Chondrocyte (in vitro differentiated cells): ENCODE results near the gene TFDP3. TPM values are rescaled to one million over a fixed set of nuclear protein-coding genes. Genes with fewer than 3 reads are reported as not detected.

Experiments used
- DNase-seq: peaks from one replicate; pipeline ENCODE4 v3.0.0; 2021; ENCODE audit warnings: mixed read lengths, low spot score
- H3K27ac Mint-ChIP-seq: one replicate; pipeline ENCODE4 v1.8.0; 2021; ENCODE audit warnings: mild to moderate bottlenecking, moderate library complexity, mixed read lengths; ENCODE audit not compliant: unreplicated experiment
- H3K27me3 Mint-ChIP-seq: 2 replicates; pipeline ENCODE4 v1.8.0; 2021; ENCODE audit warnings: low read depth, mixed read lengths
- H3K36me3 Mint-ChIP-seq: 2 replicates; pipeline ENCODE4 v1.8.0; 2021; ENCODE audit warnings: low read depth, mixed read lengths
- H3K4me1 Mint-ChIP-seq: 2 replicates; pipeline ENCODE4 v1.8.0; 2021; ENCODE audit warnings: low read depth, mild to moderate bottlenecking, mixed read lengths
- H3K4me3 Mint-ChIP-seq: one replicate; pipeline ENCODE4 v1.8.0; 2021; ENCODE audit warnings: mild to moderate bottlenecking, moderate library complexity, mixed read lengths; ENCODE audit not compliant: unreplicated experiment
- H3K9me3 Mint-ChIP-seq: 2 replicates; pipeline ENCODE4 v1.8.0; 2021; ENCODE audit warnings: low read depth, mixed read lengths
- long read RNA-seq: library from polyadenylated mRNA; stranded (forward); transcript quantifications from one replicate; pipeline ENCODE4 v2.0.0, GENCODE V29; 2021
- total RNA-seq: library from RNA; stranded (reverse); gene quantifications from 3 replicates; pipeline ENCODE4 v1.2.1, GENCODE V29; 2021
- TF ChIP-seq, protein P1 (sequence below): fragments of 200-600 bp; sonication (generic); IDR thresholded peaks from 2 replicates; pipeline ENCODE4 v1.5.0; 2021; ENCODE audit warnings: antibody characterized with exemption, mild to moderate bottlenecking, moderate library complexity

The TFDP3 gene, protein sequence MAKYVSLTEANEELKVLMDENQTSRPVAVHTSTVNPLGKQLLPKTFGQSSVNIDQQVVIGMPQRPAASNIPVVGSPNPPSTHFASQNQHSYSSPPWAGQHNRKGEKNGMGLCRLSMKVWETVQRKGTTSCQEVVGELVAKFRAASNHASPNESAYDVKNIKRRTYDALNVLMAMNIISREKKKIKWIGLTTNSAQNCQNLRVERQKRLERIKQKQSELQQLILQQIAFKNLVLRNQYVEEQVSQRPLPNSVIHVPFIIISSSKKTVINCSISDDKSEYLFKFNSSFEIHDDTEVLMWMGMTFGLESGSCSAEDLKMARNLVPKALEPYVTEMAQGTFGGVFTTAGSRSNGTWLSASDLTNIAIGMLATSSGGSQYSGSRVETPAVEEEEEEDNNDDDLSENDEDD
- not detected in 3 replicates for total RNA-seq
- long read RNA-seq, result 0 reads

DNA sequence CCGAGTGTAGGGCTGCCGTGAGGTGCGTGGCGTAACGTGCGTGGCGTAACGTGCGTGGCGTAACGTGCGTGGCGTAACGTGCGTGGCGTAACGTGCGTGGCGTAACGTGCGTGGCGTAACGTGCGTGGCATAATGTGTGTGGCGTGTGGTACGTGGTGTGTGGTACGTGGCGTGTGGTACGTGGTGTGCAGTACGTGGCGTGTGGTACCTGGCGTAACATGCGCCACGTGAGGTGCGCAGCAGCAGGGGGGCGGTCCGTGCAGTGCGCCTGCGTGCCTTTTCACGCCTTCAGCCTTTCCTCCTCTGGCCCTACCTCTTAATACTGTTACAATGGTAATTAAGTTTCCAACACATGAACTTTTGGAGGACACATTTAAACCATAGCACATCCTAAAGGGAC lies at the start of gene TFDP3:
TFDP3 (minus strand) TSS at position 26 of the 400 bp plus-strand sequence. CDS start 95 bp downstream, outside the sequence.
- no peak for DNase-seq
- Mint-ChIP-seq H3K4me1 (no peaks in the 10 kb centered on the region), H3K27me3 (no peaks in the 10 kb centered on the region), H3K36me3 (no peaks in the 10 kb centered on the region), H3K4me3 (no peak within 1 kb of the TSS), H3K9me3 (no peaks in the 10 kb centered on the region), H3K27ac (no peak within 1 kb of the TSS)
- TF ChIP-seq, protein P1, sequence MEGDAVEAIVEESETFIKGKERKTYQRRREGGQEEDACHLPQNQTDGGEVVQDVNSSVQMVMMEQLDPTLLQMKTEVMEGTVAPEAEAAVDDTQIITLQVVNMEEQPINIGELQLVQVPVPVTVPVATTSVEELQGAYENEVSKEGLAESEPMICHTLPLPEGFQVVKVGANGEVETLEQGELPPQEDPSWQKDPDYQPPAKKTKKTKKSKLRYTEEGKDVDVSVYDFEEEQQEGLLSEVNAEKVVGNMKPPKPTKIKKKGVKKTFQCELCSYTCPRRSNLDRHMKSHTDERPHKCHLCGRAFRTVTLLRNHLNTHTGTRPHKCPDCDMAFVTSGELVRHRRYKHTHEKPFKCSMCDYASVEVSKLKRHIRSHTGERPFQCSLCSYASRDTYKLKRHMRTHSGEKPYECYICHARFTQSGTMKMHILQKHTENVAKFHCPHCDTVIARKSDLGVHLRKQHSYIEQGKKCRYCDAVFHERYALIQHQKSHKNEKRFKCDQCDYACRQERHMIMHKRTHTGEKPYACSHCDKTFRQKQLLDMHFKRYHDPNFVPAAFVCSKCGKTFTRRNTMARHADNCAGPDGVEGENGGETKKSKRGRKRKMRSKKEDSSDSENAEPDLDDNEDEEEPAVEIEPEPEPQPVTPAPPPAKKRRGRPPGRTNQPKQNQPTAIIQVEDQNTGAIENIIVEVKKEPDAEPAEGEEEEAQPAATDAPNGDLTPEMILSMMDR, result no peak

DNA sequence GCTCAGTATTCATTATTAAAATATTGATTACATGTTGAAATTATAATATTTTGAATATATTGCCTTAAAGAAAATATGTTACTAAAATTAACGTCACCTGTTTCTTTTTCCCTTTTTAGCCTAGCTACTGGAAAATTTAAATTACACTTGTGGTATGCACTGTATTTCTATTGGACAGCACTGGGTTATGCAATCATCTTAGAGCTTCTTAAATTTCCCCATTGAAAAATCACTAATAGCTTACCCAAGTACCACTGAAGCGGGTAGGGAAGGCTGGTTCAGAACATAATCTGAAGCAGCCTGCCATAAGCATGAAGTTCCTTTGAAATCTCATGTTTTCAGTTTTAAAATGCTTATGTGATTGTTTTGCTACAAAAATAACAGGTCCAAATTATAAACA lies 49.5 kb upstream of the TFDP3 start:
- TF ChIP-seq, protein P1, result no peak
- no peak for DNase-seq
- H3K36me3 Mint-ChIP-seq, result no peaks in the 10 kb centered on the region
- H3K9me3 Mint-ChIP-seq, result no peaks in the 10 kb centered on the region
- H3K27ac Mint-ChIP-seq, result no peak overlapping the region
- H3K27me3 Mint-ChIP-seq, result no peaks in the 10 kb centered on the region
- H3K4me1 Mint-ChIP-seq, result peaks cover 14% of the 10 kb centered on the region
- H3K4me3 Mint-ChIP-seq, result no peak overlapping the region

DNA sequence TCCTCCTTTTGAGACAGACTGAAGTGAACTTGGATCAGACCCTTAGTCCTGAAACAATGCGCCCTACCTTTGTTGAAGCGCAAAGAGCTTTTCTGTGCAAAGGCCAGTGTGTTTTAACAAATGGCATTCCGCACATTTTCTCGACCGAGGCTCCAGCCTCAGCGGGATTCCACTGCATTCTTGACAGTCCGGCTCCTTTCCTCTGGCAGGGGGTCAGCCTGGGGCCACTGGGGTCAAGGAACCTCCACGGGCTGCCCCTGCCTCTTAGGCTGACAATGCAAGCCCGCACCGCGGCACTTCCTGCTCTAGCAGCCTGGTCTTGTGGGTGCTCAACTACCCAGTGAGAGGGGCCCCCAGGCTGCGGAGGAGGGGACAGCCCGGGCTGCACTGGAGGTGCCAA lies 47.2 kb upstream of the TFDP3 start:
- Mint-ChIP-seq H3K27me3 (no peaks in the 10 kb centered on the region), H3K27ac (peak overlapping the region; percentile 38), H3K36me3 (no peaks in the 10 kb centered on the region), H3K4me3 (peak overlapping the region; percentile 47), H3K9me3 (no peaks in the 10 kb centered on the region), H3K4me1 (peaks cover 14% of the 10 kb centered on the region)
- TF ChIP-seq, protein P1, result no peak
- no peak for DNase-seq

DNA sequence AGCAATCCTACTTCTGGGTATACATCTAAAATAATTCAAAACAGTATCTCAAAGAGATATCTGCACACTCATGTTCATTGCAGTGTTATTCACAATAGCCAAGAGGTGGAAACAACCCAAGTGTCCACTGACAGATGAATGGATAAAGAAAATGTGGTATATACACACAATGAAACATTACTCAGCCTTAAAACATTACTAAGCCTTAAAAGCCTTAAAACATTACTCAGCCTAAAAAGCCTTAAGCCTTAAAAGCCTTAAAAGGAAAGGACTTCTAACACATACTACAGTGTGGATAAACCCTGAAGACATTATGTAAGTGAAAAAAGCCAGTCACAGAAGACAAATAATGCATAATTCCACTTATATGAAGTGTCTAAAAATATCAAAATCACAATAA lies 40.3 kb upstream of the TFDP3 start:
- Mint-ChIP-seq H3K36me3 (no peaks in the 10 kb centered on the region), H3K27ac (no peak overlapping the region), H3K9me3 (no peaks in the 10 kb centered on the region), H3K27me3 (no peaks in the 10 kb centered on the region), H3K4me3 (no peak overlapping the region), H3K4me1 (peaks cover 27% of the 10 kb centered on the region)
- no peak for DNase-seq
- TF ChIP-seq, protein P1, result no peak

DNA sequence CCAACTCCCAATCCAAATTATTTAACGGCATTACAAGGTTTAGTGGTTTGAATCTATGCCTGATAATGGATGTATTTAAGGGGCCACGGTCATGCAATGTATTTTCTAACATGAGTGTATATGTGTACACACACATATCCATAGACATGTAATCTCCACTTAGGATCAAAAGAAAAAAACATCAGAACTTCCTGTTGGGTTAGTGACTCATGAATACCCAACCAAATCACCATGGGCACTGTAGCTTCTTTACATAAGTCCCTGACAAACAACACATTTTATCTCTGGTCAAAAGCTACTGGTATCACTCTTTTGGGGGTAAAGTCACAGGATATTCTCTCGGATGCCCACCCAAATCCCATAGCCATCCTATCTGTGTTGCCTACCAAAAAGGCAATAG lies 36.5 kb upstream of the TFDP3 start:
- Mint-ChIP-seq H3K9me3 (no peaks in the 10 kb centered on the region), H3K4me3 (no peak overlapping the region), H3K27ac (no peak overlapping the region), H3K36me3 (no peaks in the 10 kb centered on the region), H3K4me1 (peaks cover 22% of the 10 kb centered on the region), H3K27me3 (no peaks in the 10 kb centered on the region)
- TF ChIP-seq, protein P1, result no peak
- DNase-seq, result no peak
